Neural cell (in vitro differentiated cells): ENCODE measurements around the gene RBMS3. TPM values are rescaled to one million over a fixed set of nuclear protein-coding genes. Genes with fewer than 3 reads are reported as not detected.

Experiments used
- H2AFZ ChIP-seq: fragments of 200-600, 300-800 bp; sonication (generic), shearing (Covaris generic); 2 replicates; pipeline ENCODE4 v1.6.0; 2014; ENCODE audit warnings: low read depth, mild to moderate bottlenecking, antibody characterized with exemption, low read length, moderate library complexity
- H3F3A ChIP-seq: fragments of 200-600 bp; shearing (Covaris generic); 2 replicates; pipeline ENCODE4 v1.6.1; 2016; ENCODE audit warnings: mild to moderate bottlenecking, moderate library complexity, mixed read lengths, antibody characterized with exemption, low read length; ENCODE audit not compliant: insufficient read depth, poor library complexity, severe bottlenecking
- H3K27ac ChIP-seq: fragments of 200-600, 300-800 bp; sonication (generic), shearing (Covaris generic); 2 replicates; pipeline ENCODE4 v1.5.1; 2014; ENCODE audit warnings: mild to moderate bottlenecking, low read length, moderate library complexity
- H3K27me3 ChIP-seq: fragments of 300-800, 200-600 bp; sonication (generic), shearing (Covaris generic); 2 replicates; pipeline ENCODE4 v1.6.0; 2014; ENCODE audit warnings: mild to moderate bottlenecking, low read depth, low read length, moderate library complexity; ENCODE audit not compliant: insufficient read depth
- H3K36me3 ChIP-seq: fragments of 300-800, 200-600 bp; sonication (generic), shearing (Covaris generic); 2 replicates; pipeline ENCODE4 v1.5.1; 2014; ENCODE audit warnings: mild to moderate bottlenecking, antibody characterized with exemption, low read length, moderate library complexity; ENCODE audit not compliant: insufficient read depth
- H3K4me2 ChIP-seq: fragments of 300-800, 200-600 bp; sonication (generic), shearing (Covaris generic); 2 replicates; pipeline ENCODE4 v1.6.0; 2014; ENCODE audit warnings: mild to moderate bottlenecking, low read length
- H3K4me3 ChIP-seq: fragments of 300-800, 200-600 bp; sonication (generic), shearing (Covaris generic); 2 replicates; pipeline ENCODE4 v1.5.1; 2014; ENCODE audit warnings: mild to moderate bottlenecking, low read length, moderate library complexity
- H3K79me2 ChIP-seq: fragments of 200-600 bp; shearing (Covaris generic); replicated peaks from 2 replicates; pipeline ENCODE4 v1.6.0; 2014; ENCODE audit warnings: mild to moderate bottlenecking, low read length, moderate library complexity; ENCODE audit not compliant: insufficient read depth
- H3K9ac ChIP-seq: fragments of 300-800, 200-600 bp; sonication (generic), shearing (Covaris generic); 2 replicates; pipeline ENCODE4 v1.6.1; 2016; ENCODE audit warnings: mild to moderate bottlenecking, low read length, mixed read lengths
- H3K9me2 ChIP-seq: fragments of 200-600 bp; shearing (Covaris generic); 2 replicates; pipeline ENCODE4 v1.6.1; 2016; ENCODE audit warnings: mild to moderate bottlenecking, low read length, mixed read lengths; ENCODE audit not compliant: insufficient read depth
- H3K9me3 ChIP-seq: fragments of 200-600, 300-800 bp; sonication (generic), shearing (Covaris generic); 2 replicates; pipeline ENCODE4 v1.6.1; 2016; ENCODE audit warnings: mild to moderate bottlenecking, mixed run types, low read length, moderate library complexity, mixed read lengths
- H4K20me1 ChIP-seq: fragments of 200-600 bp; shearing (Covaris generic); 2 replicates; pipeline ENCODE4 v1.6.1; 2016; ENCODE audit warnings: mild to moderate bottlenecking, mixed run types; ENCODE audit not compliant: insufficient read depth
- CTCF ChIP-seq: fragments of 450-650 bp; IDR thresholded peaks from 2 replicates; pipeline ENCODE4 v1.5.1; 2014; ENCODE audit warnings: antibody characterized with exemption, mild to moderate bottlenecking, moderate library complexity; ENCODE audit not compliant: poor library complexity, severe bottlenecking
- EP300 ChIP-seq: fragments of 450-650 bp; conservative IDR thresholded peaks from 2 replicates; pipeline ENCODE4 v1.6.1; 2014; ENCODE audit warnings: antibody characterized with exemption, mild to moderate bottlenecking, moderate library complexity; ENCODE audit not compliant: poor library complexity, severe bottlenecking
- POLR2AphosphoS5 ChIP-seq: IDR thresholded peaks from 2 replicates; pipeline ENCODE4 v1.6.1; 2012
- RAD21 ChIP-seq: fragments of 450-650 bp; conservative IDR thresholded peaks from 2 replicates; pipeline ENCODE4 v1.6.1; 2014; ENCODE audit warnings: antibody characterized with exemption, mild to moderate bottlenecking, moderate library complexity
- REST ChIP-seq: IDR thresholded peaks from 2 replicates; pipeline ENCODE4 v1.6.1; 2012; ENCODE audit warnings: borderline replicate concordance
- SMC3 ChIP-seq: fragments of 450-650 bp; conservative IDR thresholded peaks from 2 replicates; pipeline ENCODE4 v1.6.1; 2014; ENCODE audit warnings: antibody characterized with exemption, mild to moderate bottlenecking, moderate library complexity; ENCODE audit not compliant: poor library complexity
- TAF1 ChIP-seq: IDR thresholded peaks from 2 replicates; pipeline ENCODE4 v1.6.1; 2012; ENCODE audit warnings: low read depth
- polyA plus RNA-seq: library from polyadenylated mRNA; depleted of rRNA; stranded (reverse); fragments of >200 nt; gene quantifications from 2 replicates; pipeline ENCODE4 v1.2.3, GENCODE V29; 2014

RBMS3 gene
- polyA plus RNA-seq, 1 donor from 2014 or later = 0.53 TPM

GRCh38 chr3:29576181-29576580 is 295.3 kb downstream of the RBMS3 start:
- no peaks in the 10 kb centered on the region for H3K79me2 ChIP-seq
- no peak overlapping the region for H2AFZ ChIP-seq
- H3K9me3 ChIP-seq = no peaks in the 10 kb centered on the region
- H3K9me2 ChIP-seq = no peaks in the 10 kb centered on the region
- no peak for TF ChIP-seq RAD21
- TF ChIP-seq CTCF = no peak
- TF ChIP-seq REST = no peak
- no peak for TF ChIP-seq EP300
- TF ChIP-seq SMC3 = no peak
- no peak for TF ChIP-seq POLR2AphosphoS5
- no peak for TF ChIP-seq TAF1
- H4K20me1 ChIP-seq = no peaks in the 10 kb centered on the region
- no peaks in the 10 kb centered on the region for H3F3A ChIP-seq
- H3K36me3 ChIP-seq = no peaks in the 10 kb centered on the region
- H3K27me3 ChIP-seq = no peaks in the 10 kb centered on the region
- H3K4me3 ChIP-seq = no peak overlapping the region
- no peak overlapping the region for H3K4me2 ChIP-seq
- no peak overlapping the region for H3K9ac ChIP-seq
- no peak overlapping the region for H3K27ac ChIP-seq

GRCh38 chr3:29576675-29577074 is 295.8 kb downstream of the RBMS3 start:
- H3K9ac ChIP-seq = no peak overlapping the region
- no peaks in the 10 kb centered on the region for H3K9me3 ChIP-seq
- no peaks in the 10 kb centered on the region for H3K79me2 ChIP-seq
- H3K36me3 ChIP-seq = no peaks in the 10 kb centered on the region
- no peak overlapping the region for H2AFZ ChIP-seq
- no peaks in the 10 kb centered on the region for H4K20me1 ChIP-seq
- H3K27ac ChIP-seq = no peak overlapping the region
- TF ChIP-seq POLR2AphosphoS5 (no peak), RAD21 (no peak), REST (no peak)
- no peaks in the 10 kb centered on the region for H3F3A ChIP-seq
- H3K4me3 ChIP-seq = no peak overlapping the region
- no peaks in the 10 kb centered on the region for H3K27me3 ChIP-seq
- no peaks in the 10 kb centered on the region for H3K9me2 ChIP-seq
- H3K4me2 ChIP-seq = no peak overlapping the region
